HAP-1 (cell line): ENCODE measurements around the gene ZNF79.

ENCODE experiments used
- DNase-seq, 2 experiments: peaks; one replicate each; pipeline ENCODE4 v3.0.0-alpha.2; 2016 to 2020; ENCODE audit warnings: low spot score in 2 of 2
- H3K27me3 ChIP-seq: fragments of 250-450 bp; sonication (Bioruptor Pico); 2 replicates; pipeline ENCODE4 v1.5.1; 2020; ENCODE audit warnings: low read depth, mild to moderate bottlenecking, moderate library complexity
- H3K36me3 ChIP-seq: fragments of 250-450 bp; sonication (Bioruptor Pico); replicated peaks from 2 replicates; pipeline ENCODE4 v1.5.1; 2020; ENCODE audit warnings: mild to moderate bottlenecking
- H3K4me1 ChIP-seq: fragments of 250-450 bp; sonication (Bioruptor Pico); 2 replicates; pipeline ENCODE4 v1.5.1; 2020; ENCODE audit warnings: mild to moderate bottlenecking
- H3K4me3 ChIP-seq: fragments of 250-450 bp; sonication (Bioruptor Pico); 2 replicates; pipeline ENCODE4 v1.5.1; 2020; ENCODE audit warnings: mild to moderate bottlenecking, moderate library complexity
- H3K9me3 ChIP-seq: fragments of 250-450 bp; sonication (Bioruptor Pico); 2 replicates; pipeline ENCODE4 v1.5.1; 2020; ENCODE audit warnings: mild to moderate bottlenecking, moderate library complexity
- in situ Hi-C: fragments of 300-500 bp; cut with MboI; formaldehyde crosslinking; loops from 3 replicates; pipeline ENCODE4 v1.14.3; 2020; ENCODE audit warnings: low sequenced_read_pairs, inconsistent platforms, mixed read lengths

ZNF79 gene

DNA sequence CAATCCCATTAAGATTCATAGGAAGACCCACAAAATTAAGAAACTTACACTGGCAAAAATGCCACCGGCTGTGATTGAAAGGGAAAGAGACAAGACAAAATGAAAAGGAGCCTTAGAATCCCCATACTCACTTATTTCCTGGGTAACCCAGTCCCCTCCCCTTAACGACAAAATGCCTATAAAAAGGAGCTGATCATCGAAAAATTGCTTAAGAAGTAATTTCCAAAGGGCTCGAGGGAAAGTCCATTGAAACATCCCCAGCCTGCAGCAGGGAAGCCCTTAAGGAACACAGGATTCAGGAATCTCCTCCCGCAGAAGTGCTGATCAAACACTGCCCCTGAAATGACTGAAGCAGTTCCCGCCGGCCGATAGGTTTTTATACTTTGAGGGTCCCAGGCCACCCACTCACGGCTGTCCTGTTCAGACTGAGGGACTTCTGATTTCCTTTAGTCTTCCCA, 677 bp upstream of the ZNF79 start:
- no peak for DNase-seq
- no peaks in the 10 kb centered on the region for H3K9me3 ChIP-seq
- in situ Hi-C loops = no loop called here

DNA sequence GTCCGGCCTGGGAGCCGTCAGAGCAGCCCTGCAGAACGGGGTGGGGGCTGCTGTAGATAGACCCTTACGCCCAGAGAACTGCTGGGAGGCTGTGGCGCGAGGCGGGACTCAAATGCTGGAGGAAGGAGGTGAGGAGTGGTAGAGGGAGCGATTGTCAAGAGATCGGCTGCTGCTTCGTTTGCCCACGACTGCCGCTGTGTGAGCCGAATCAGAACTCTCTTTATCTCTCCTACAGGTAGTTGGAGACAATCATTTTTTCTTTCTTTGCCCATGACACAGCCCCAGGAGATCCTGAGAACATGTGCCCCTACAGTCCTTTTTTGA, 456 bp downstream of the ZNF79 start:
- no peaks in the 10 kb centered on the region for H3K27me3 ChIP-seq
- in situ Hi-C loops = no loop called here
- no peaks in the 10 kb centered on the region for H3K9me3 ChIP-seq

More for the DNA sequence above, 677 bp upstream of the ZNF79 start:
- Histone ChIP-seq H3K4me3 (peak overlapping the region; percentile 92), H3K36me3 (peaks cover 6% of the 10 kb centered on the region; the same call in 1 of the 2 replicates), H3K27me3 (no peaks in the 10 kb centered on the region), H3K4me1 (peaks cover 2% of the 10 kb centered on the region)

DNA sequence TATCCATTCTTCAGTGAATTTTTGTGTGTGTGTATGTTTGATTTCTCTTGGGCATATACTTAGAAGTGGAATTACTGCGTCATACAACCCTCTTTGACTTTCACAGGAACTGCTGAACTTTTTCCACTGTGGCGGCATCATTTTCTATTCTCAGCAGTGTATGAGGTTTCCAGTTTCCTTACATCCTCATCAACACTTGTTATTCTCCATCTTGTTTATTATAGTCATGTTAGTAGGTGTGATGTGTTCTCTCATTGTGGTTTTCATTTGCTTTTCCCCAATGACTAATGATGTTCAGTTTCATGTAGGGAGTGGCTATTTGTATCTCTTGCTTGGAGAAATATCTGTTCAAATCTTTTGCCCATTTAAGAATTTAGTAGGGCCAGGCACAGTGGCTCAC, 2.6 kb downstream of the ZNF79 start:
- no peak for DNase-seq
- no peaks in the 10 kb centered on the region for H3K27me3 ChIP-seq
- H3K4me1 ChIP-seq = peaks cover 2% of the 10 kb centered on the region
- in situ Hi-C loops = no loop called here
- H3K9me3 ChIP-seq = no peaks in the 10 kb centered on the region
- H3K4me3 ChIP-seq = no peak overlapping the region
- peaks cover 14% of the 10 kb centered on the region for H3K36me3 ChIP-seq

More for the DNA sequence above, 456 bp downstream of the ZNF79 start:
- peaks cover 2% of the 10 kb centered on the region for H3K4me1 ChIP-seq
- H3K36me3 ChIP-seq = peaks cover 11% of the 10 kb centered on the region
- peak overlapping the region; percentile 92 for H3K4me3 ChIP-seq
- DNase-seq = no peak

DNA sequence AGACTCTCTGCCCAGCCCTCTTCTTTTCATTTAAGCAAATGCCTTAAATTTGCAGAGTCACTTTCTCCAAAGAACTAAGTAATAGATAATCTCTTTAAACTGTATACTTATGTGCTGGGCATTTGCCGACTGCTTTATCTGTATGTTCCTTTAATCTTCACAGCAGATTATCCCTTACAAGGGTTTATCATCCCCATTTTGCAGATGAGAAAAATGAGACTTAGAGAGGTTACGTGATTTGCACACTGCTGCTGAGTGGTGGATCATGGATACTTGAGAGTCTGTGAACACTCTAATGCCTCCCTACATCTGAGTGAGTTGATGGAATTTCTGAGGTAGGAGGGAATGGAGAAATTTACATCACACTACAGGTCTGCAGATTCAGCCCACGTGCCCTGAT, 4.2 kb downstream of the ZNF79 start:
- Histone ChIP-seq H3K27me3 (no peaks in the 10 kb centered on the region), H3K4me3 (no peak overlapping the region), H3K4me1 (peaks cover 2% of the 10 kb centered on the region; the same call in 1 of the 2 replicates), H3K36me3 (peaks cover 22% of the 10 kb centered on the region), H3K9me3 (no peaks in the 10 kb centered on the region)
- in situ Hi-C loops = no loop called here
- DNase-seq = no peak

DNA sequence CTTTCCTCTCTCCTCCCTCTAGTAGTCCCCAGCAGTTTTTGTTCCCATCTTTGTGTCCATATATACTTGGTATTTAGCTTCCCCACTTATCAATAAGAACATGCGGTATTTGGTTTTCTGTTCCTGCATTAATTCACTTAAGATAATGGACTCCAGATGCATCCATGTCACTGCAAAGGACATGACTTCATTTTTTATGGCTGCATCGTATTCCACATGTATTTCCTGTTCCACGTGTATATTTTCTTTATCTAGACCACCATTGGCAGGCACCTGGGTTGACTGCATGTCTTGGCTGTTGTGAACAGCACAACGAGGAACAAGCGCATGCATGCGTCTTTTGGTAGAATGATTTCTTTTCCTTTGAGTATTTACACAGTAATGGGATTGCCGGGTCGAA, 6.2 kb downstream of the ZNF79 start:
- Histone ChIP-seq H3K4me1 (no peaks in the 10 kb centered on the region), H3K27me3 (no peaks in the 10 kb centered on the region), H3K36me3 (peaks cover 39% of the 10 kb centered on the region), H3K9me3 (no peaks in the 10 kb centered on the region), H3K4me3 (no peak overlapping the region)
- in situ Hi-C loops = no loop called here
- no peak for DNase-seq

DNA sequence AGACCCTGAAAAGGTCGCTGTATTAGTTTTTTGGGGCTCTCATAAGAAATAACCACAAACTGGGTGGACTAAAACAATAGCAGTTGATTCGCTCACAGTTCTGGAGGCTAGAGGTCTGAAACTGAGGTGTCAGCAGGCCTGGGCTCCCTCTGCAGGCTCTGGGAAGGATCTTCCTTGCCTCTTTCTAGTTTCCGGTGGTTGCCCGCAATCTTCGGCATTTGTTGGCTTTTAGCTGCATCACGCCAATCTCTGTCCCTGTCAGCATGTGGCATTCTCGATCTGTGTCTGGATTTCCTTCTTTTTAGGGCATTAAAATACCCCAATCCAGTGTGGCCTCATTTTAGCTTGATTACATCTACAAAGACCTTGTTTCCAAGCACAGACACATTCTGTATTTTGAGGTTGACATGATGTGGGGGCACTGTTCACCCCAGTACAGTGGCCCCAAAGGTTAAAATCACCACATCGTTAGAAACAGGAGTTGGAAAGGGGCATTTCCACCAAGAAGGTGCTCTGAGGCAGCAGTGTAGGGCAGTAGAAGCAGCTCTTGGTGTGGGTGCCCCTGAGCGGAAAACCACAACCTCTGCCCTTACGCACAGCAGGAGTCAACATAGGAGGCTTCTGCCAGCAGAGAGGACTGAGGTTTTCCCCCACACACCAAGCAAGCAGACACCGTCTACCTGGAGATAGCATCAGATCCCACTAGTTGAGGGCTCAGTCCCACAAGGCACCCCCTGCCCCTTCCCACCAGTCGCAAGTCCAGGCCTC, 13.5 kb downstream of the ZNF79 start:
- Histone ChIP-seq H3K36me3 (peaks cover 83% of the 10 kb centered on the region), H3K9me3 (0 out of 2 replicates have a peak, but pooled peaks cover 2% of the 10 kb centered on the region), H3K27me3 (no peaks in the 10 kb centered on the region), H3K4me1 (no peaks in the 10 kb centered on the region), H3K4me3 (no peak overlapping the region)
- no peak for DNase-seq
- in situ Hi-C loops = no loop called here

DNA sequence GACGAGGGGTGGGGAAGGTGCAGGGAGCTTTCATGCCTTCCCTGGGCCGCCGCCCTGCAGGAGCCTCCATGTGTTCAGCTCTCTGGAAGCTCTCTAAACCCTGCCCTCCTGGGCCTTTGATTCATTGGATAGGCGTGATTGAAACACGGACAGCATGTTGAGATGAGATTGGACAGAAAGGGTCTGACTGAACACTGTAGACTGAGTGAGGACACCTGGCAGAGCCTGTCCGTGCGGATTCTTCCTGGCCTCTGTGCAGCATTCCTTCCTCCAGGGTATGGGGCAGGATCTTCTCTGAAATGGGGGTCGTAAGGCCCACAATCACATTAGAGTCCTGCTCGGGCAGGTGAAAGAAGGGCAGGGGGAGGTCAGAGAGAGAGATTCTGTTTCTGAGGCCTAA, 14.2 kb downstream of the ZNF79 start:
- peaks cover 83% of the 10 kb centered on the region for H3K36me3 ChIP-seq
- in situ Hi-C loops = no loop called here
- no peak for DNase-seq
- no peaks in the 10 kb centered on the region for H3K4me1 ChIP-seq
- H3K4me3 ChIP-seq = no peak overlapping the region
- peaks cover 4% of the 10 kb centered on the region; the same call in 1 of the 2 replicates for H3K9me3 ChIP-seq
- no peaks in the 10 kb centered on the region for H3K27me3 ChIP-seq

DNA sequence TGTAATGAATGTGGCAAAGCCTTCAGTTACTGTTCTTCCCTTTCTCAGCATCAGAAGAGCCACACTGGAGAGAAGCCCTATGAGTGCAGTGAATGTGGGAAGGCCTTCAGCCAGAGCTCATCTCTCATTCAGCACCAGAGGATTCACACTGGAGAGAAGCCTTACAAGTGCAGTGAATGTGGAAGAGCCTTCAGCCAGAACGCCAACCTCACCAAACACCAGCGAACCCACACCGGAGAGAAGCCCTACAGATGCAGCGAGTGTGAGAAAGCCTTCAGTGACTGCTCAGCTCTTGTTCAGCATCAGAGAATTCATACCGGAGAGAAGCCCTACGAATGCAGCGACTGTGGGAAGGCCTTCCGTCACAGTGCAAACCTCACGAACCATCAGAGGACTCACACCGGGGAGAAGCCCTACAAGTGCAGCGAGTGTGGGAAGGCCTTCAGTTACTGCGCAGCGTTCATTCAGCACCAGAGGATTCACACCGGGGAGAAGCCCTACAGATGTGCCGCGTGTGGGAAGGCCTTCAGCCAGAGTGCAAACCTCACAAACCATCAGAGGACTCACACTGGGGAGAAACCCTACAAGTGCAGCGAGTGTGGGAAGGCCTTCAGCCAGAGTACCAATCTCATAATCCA, 20.2 kb downstream of the ZNF79 start:
- Histone ChIP-seq H3K4me1 (peaks cover 6% of the 10 kb centered on the region), H3K4me3 (no peak overlapping the region), H3K36me3 (peaks cover 89% of the 10 kb centered on the region), H3K27me3 (no peaks in the 10 kb centered on the region), H3K9me3 (peaks cover 20% of the 10 kb centered on the region)
- in situ Hi-C loops = no loop called here
- DNase-seq = peak in 1 of 2 experiments; percentile 39

DNA sequence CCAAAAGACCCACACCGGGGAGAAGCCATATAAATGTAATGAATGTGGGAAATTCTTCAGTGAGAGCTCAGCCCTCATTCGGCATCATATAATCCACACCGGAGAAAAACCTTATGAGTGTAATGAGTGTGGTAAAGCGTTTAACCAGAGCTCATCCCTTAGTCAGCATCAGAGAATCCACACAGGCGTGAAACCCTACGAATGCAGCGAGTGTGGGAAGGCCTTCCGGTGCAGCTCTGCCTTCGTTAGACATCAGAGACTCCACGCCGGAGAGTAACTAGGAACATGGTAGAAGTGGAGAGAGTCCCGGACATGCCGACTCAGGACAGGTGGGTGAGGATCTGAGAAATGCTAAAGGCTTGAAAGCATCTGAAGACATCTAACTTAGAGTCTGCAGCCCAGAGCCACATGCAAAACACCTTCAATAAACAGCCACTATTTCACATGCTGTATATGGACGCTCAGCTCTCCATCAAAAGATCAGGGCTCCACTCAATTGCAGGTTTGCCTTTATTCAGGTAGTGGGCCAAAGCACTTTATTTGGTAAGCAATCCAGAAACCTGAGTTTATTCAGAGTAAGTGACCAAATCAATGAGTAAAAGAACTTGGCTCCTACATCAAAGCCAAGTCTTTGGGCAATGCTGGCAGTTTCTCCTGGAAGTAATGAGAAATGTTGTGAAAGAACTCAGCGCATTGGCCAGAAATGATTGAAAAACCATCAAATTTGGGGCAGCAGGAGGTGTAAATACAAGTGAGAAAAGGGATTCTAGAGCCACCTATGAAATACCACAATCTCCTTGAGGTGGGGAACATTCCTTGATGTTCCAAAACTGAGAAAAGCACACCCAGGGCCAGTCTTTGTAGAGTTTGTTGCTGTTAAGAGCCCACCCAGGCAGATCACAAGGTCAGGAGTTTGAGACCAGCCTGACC, 21.0 kb downstream of the ZNF79 start:
- Histone ChIP-seq H3K27me3 (no peaks in the 10 kb centered on the region), H3K4me3 (no peak overlapping the region), H3K9me3 (peaks cover 20% of the 10 kb centered on the region), H3K4me1 (peaks cover 6% of the 10 kb centered on the region), H3K36me3 (peaks cover 90% of the 10 kb centered on the region)
- in situ Hi-C loops = no loop called here
- DNase-seq = peak; percentile 25 to 42

DNA sequence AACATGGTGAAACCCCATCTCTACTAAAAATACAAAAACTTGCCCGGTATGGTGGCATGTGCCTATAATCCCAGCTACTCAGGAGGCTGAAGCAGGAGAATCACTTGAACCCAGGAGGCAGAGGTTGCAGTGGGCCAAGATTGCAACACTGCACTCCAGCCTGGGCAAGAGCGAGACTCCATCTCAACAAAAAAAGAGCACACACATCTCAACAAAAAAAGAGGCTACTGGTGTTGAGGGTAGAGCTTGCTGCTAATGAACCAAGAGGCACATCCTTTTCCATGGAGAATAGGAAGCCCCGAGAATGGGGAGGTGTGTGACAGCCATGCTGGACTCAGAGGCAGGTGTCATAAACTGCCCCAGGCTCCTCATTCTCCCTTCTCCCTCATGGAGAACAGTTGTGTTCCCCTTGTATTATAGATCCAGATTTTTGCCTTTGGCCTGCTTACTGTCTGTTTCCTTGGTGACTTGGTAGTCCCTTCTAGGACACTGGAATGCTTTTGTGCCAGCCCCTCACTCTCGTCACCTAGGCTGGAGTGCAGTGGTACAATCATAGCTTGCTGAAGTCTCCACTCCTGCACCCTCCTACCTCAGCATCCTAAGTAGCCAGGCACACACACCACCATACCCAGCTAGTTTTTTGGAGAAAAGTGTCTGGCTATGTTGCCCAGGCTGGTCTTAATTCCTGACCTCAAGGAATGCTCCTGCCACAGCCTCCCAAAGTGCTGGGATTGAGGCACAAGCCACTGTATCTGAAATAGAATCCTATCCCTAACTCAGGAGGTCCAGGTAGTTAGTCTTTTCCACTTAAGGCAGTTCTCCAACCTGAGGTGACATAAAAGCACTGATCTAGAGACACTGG, 21.9 kb downstream of the ZNF79 start:
- peaks cover 20% of the 10 kb centered on the region for H3K9me3 ChIP-seq
- DNase-seq = peak; percentile 30 to 65
- no peak overlapping the region for H3K4me3 ChIP-seq
- no peaks in the 10 kb centered on the region for H3K27me3 ChIP-seq
- H3K4me1 ChIP-seq = peaks cover 6% of the 10 kb centered on the region
- peaks cover 92% of the 10 kb centered on the region for H3K36me3 ChIP-seq
- in situ Hi-C loops = no loop called here

DNA sequence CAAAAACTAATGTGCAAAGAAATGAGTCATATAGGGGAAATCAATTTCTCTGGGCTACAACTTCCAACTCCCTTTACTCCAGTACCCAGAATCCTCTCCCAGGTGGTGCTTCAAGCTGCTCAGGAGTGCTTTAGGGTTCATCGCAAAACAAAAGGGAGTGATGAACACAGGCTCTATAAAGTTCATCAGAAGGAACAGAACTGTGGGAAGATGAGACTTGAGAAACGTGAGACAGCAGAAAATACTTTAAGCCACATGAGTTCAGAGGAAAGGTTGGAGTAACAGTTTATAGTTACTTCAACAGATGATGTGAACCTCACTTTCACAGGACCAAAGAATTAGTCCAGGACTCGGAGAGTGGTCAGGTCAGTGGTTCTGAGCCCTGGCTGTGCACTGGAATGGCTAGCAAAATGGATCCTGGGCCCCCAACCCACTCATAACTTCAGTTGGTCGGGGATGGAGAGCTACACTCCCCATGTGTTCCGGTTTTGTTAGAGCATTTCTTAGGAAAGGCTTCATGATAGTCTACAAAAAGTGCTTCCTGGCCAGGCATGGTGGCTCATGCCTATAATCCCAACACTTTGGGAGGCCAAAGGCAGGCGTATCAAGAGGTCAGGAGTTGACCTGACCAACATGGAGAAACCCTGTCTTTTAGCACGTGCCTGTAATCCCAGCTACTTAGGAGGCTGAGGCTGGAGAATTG, 22.7 kb downstream of the ZNF79 start:
- Histone ChIP-seq H3K27me3 (no peaks in the 10 kb centered on the region), H3K9me3 (peaks cover 18% of the 10 kb centered on the region), H3K4me3 (no peak overlapping the region), H3K36me3 (peaks cover 87% of the 10 kb centered on the region), H3K4me1 (peaks cover 6% of the 10 kb centered on the region)
- DNase-seq = no peak
- in situ Hi-C loops = no loop called here

DNA sequence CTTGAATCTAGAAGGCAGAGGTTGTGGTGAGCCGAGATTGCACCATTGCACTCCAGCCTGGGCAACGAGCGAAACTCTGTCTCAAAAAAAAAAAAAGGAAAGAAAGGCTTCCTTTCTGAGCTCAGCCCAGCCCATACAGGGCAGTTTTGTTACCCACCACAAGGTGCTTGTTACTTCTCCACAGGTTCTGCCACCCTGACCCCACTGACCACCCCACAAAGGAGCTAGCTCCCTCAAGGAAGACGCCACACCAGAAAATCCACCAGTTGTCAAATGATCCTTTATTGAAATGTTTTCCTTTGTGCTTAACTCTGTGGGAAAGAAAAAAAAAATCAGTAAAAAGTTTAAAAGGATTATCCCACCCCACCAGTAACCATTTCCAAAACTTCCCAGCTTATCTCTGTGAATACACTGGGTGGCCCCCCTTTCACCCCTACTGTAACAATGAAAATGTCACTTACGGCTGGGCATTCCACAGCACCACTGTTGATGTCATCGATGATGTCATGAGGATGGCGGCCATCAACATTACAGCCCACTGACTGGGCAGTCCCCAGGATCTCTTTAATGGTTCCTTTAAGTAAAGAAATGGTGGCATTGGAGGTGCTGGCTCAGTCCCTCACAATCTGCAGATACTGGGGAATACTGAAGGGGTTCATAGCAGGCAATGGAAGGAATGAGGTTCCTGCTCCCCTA, 23.4 kb downstream of the ZNF79 start:
- Histone ChIP-seq H3K36me3 (peaks cover 82% of the 10 kb centered on the region), H3K9me3 (peaks cover 18% of the 10 kb centered on the region), H3K4me3 (no peak overlapping the region; the same call in 1 of the 2 replicates), H3K4me1 (peaks cover 11% of the 10 kb centered on the region), H3K27me3 (no peaks in the 10 kb centered on the region)
- DNase-seq = peak in 1 of 2 experiments; percentile 32
- in situ Hi-C loops = no loop called here
